GM23248 (cell line): ENCODE data around the gene AOPEP. TPM values are rescaled to one million over a fixed set of nuclear protein-coding genes. Genes with fewer than 3 reads are reported as not detected.

Experiments
- DNase-seq: peaks from one replicate; pipeline ENCODE4 v3.0.0-alpha.2; 2015
- H2AFZ ChIP-seq: fragments of 200-600 bp; sonication (generic); 2 replicates; pipeline ENCODE4 v1.6.1; 2016; ENCODE audit warnings: antibody characterized with exemption
- H3F3A ChIP-seq: fragments of 200-600 bp; sonication (generic); 2 replicates; pipeline ENCODE4 v1.6.1; 2016; ENCODE audit warnings: mild to moderate bottlenecking, antibody characterized with exemption, mixed run types; ENCODE audit not compliant: insufficient read depth
- H3K27ac ChIP-seq: fragments of 200-600 bp; sonication (generic); 2 replicates; pipeline ENCODE4 v1.5.1; 2016; ENCODE audit warnings: mild to moderate bottlenecking
- H3K27me3 ChIP-seq: fragments of 200-600 bp; sonication (generic); replicated peaks from 2 replicates; pipeline ENCODE4 v1.6.1; 2016; ENCODE audit warnings: mild to moderate bottlenecking; ENCODE audit not compliant: insufficient read depth
- H3K36me3 ChIP-seq: fragments of 200-600 bp; sonication (generic); 2 replicates; pipeline ENCODE4 v1.6.1; 2016; ENCODE audit warnings: low read depth, mild to moderate bottlenecking
- H3K4me1 ChIP-seq: fragments of 200-600 bp; sonication (generic); 2 replicates; pipeline ENCODE4 v1.6.1; 2016; ENCODE audit warnings: mild to moderate bottlenecking; ENCODE audit not compliant: insufficient read depth
- H3K4me2 ChIP-seq: fragments of 200-600 bp; sonication (generic); one replicate; pipeline ENCODE4 v1.6.1; 2016; ENCODE audit warnings: mild to moderate bottlenecking; ENCODE audit not compliant: unreplicated experiment
- H3K4me3 ChIP-seq: fragments of 200-600 bp; sonication (generic); 2 replicates; pipeline ENCODE4 v1.5.1; 2016; ENCODE audit warnings: mild to moderate bottlenecking
- H3K79me2 ChIP-seq: fragments of 200-600 bp; sonication (generic); 2 replicates; pipeline ENCODE4 v1.6.1; 2016; ENCODE audit warnings: mild to moderate bottlenecking; ENCODE audit not compliant: insufficient read depth
- H3K9ac ChIP-seq: fragments of 200-600 bp; sonication (generic); 2 replicates; pipeline ENCODE4 v1.6.1; 2016; ENCODE audit warnings: mild to moderate bottlenecking
- H3K9me2 ChIP-seq: fragments of 200-600 bp; sonication (generic); 2 replicates; pipeline ENCODE4 v1.6.1; 2016; ENCODE audit warnings: mixed run types, mild to moderate bottlenecking, moderate library complexity; ENCODE audit not compliant: insufficient read depth
- H3K9me3 ChIP-seq: fragments of 200-600 bp; sonication (generic); one replicate; pipeline ENCODE4 v1.6.1; 2017; ENCODE audit warnings: low read depth
- H4K20me1 ChIP-seq: fragments of 200-600 bp; sonication (generic); 2 replicates; pipeline ENCODE4 v1.6.0; 2016; ENCODE audit not compliant: insufficient read depth
- EZH2 ChIP-seq: fragments of 200-600 bp; sonication (generic); IDR thresholded peaks from 2 replicates; pipeline ENCODE4 v1.6.1; 2018; ENCODE audit warnings: antibody characterized with exemption, mild to moderate bottlenecking; ENCODE audit not compliant: insufficient read depth, poor library complexity, severe bottlenecking
- EZH2phosphoT487 ChIP-seq: fragments of 200-600 bp; sonication (generic); IDR thresholded peaks from 2 replicates; pipeline ENCODE4 v1.6.1; 2018; ENCODE audit warnings: antibody characterized with exemption, moderate library complexity, mild to moderate bottlenecking, low read depth; ENCODE audit not compliant: insufficient read depth
- WGBS, 2 experiments: methylation state at CpG; one replicate each; pipeline ENCODE4 v1.1.6; 2015 to 2017; ENCODE audit warnings: low lambda C conversion rate in 2 of 2, low coverage in 1 of 2; ENCODE audit errors: missing lambda C conversion rate in 2 of 2; 5-methylcytosine and 5-hydroxymethylcytosine counted together
- in situ Hi-C: fragments of 300-500 bp; cut with MboI; formaldehyde crosslinking; loops from 2 replicates; pipeline ENCODE4 v1.15.0; 2020
- polyA plus RNA-seq: library from polyadenylated mRNA; unstranded; fragments of >200 nt; fragmentation: Nextera tagmentation; extraction: Ambion mirVana; gene quantifications from 2 replicates; pipeline ENCODE4 v1.2.1, GENCODE V29; 2016
- total RNA-seq: library from RNA; depleted of rRNA; stranded (reverse); fragments of >200 nt; shearing (Covaris generic); gene quantifications from 2 replicates; pipeline ENCODE4 v1.2.3, GENCODE V29; 2014

AOPEP gene
- total and polyA plus RNA-seq, 2 experiments from 2014 or later, result 90.0 to 120 TPM

DNA sequence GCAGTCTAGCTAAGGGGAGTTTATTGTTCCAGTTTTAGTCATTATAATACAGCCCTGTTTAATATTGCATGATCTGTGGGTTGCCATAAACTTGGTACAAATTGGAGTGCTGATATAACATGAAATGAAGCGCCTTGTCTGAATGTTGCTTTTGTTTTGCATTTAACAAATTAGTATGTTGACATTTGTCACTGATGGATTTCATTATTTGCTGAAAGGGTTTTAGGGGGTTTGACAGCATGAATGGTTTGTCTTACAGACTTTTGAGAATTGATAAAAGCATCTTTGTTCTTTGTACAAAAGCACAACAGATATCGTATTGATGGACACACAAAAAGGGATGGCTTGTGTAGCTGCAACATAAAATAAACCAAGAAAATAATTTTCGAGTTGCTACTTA, 178.3 kb downstream of the AOPEP start:
- peak overlapping the region; percentile 79 for H3K27ac ChIP-seq
- H3K4me2 ChIP-seq, result peak overlapping the region; percentile 93

DNA sequence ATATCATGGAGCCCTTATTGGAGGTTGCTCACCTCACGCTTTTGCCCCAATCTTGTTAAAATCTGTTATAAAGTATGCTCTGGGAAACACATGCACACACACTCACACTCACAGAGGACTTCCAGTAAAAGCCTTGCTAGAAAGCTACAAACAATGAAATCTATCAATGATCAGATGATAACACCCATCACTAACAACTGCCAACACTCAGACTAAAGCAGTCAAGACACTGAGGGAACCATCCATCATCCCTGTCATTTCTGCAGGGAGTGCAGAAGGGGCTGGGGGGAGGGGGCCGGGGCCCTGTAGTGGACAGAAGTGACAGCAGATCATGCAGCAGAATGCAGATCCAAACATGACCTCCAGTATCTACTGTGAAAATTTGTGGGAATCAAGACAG, 179.1 kb downstream of the AOPEP start:
- in situ Hi-C loops, result no loop called here
- Histone ChIP-seq H3K27me3 (no peaks in the 10 kb centered on the region), H3F3A (peaks cover 46% of the 10 kb centered on the region), H3K9ac (no peak overlapping the region), H2AFZ (no peak overlapping the region), H3K4me2 (no peak overlapping the region), H3K36me3 (no peaks in the 10 kb centered on the region), H3K27ac (peak overlapping the region; percentile 79), H3K9me2 (no peaks in the 10 kb centered on the region), H3K4me1 (peaks cover 49% of the 10 kb centered on the region), H3K4me3 (peak overlapping the region; percentile 65; the same call in 1 of the 2 replicates), H4K20me1 (no peaks in the 10 kb centered on the region), H3K79me2 (peaks cover 38% of the 10 kb centered on the region), H3K9me3 (no peaks in the 10 kb centered on the region)
- TF ChIP-seq EZH2phosphoT487 (no peak), EZH2 (no peak)
- DNase-seq, result no peak
- 81 to 83% methylated on average over 2 of the region's 2 CpGs for WGBS, 2 experiments

More for the DNA sequence above, 178.3 kb downstream of the AOPEP start:
- peak overlapping the region; percentile 66 for H3K9ac ChIP-seq
- peak overlapping the region; percentile 65 for H3K4me3 ChIP-seq
- H3K4me1 ChIP-seq, result peaks cover 56% of the 10 kb centered on the region
- H2AFZ ChIP-seq, result no peak overlapping the region
- H3K79me2 ChIP-seq, result peaks cover 38% of the 10 kb centered on the region
- no peaks in the 10 kb centered on the region for H3K27me3 ChIP-seq
- H3K9me2 ChIP-seq, result no peaks in the 10 kb centered on the region
- no peaks in the 10 kb centered on the region for H4K20me1 ChIP-seq
- no peaks in the 10 kb centered on the region for H3K9me3 ChIP-seq
- DNase-seq, result no peak
- 81 to 94% methylated on average over 3 of the region's 3 CpGs for WGBS, 2 experiments
- no peaks in the 10 kb centered on the region for H3K36me3 ChIP-seq
- peaks cover 54% of the 10 kb centered on the region for H3F3A ChIP-seq
- TF ChIP-seq EZH2phosphoT487 (no peak), EZH2 (no peak)
- in situ Hi-C loops, result no loop called here

- Histone ChIP-seq H3K27me3 (no peaks in the 10 kb centered on the region), H3K36me3 (no peaks in the 10 kb centered on the region), H3F3A (peaks cover 42% of the 10 kb centered on the region), H3K79me2 (peaks cover 41% of the 10 kb centered on the region), H3K27ac (peak overlapping the region; percentile 79; the same call in 1 of the 2 replicates), H3K9me2 (no peaks in the 10 kb centered on the region), H3K9ac (no peak overlapping the region), H4K20me1 (no peaks in the 10 kb centered on the region), H2AFZ (no peak overlapping the region), H3K4me2 (no peak overlapping the region), H3K9me3 (no peaks in the 10 kb centered on the region), H3K4me3 (no peak overlapping the region), H3K4me1 (peaks cover 45% of the 10 kb centered on the region)
- in situ Hi-C loops, result no loop called here
- 84 to 86% methylated on average over 6 of the region's 6 CpGs for WGBS, 2 experiments
- no peak for DNase-seq
- no peak for TF ChIP-seq EZH2phosphoT487
- TF ChIP-seq EZH2, result no peak
These were observed 179.7 kb downstream of the AOPEP start for GRCh38 chr9:94906181-94906580.

GRCh38 chr9:94906713-94907112, 180.2 kb downstream of the AOPEP start:
- in situ Hi-C loops, result no loop called here
- H3K36me3 ChIP-seq, result no peaks in the 10 kb centered on the region
- no peaks in the 10 kb centered on the region for H3K9me3 ChIP-seq
- H3K27ac ChIP-seq, result no peak overlapping the region
- H3F3A ChIP-seq, result peaks cover 36% of the 10 kb centered on the region
- peaks cover 44% of the 10 kb centered on the region for H3K79me2 ChIP-seq
- H2AFZ ChIP-seq, result no peak overlapping the region
- TF ChIP-seq EZH2, result no peak
- TF ChIP-seq EZH2phosphoT487, result no peak
- DNase-seq, result no peak
- H3K9ac ChIP-seq, result no peak overlapping the region
- no peaks in the 10 kb centered on the region for H3K9me2 ChIP-seq
- no peak overlapping the region for H3K4me3 ChIP-seq
- 58 to 60% methylated on average over 3 of the region's 3 CpGs for WGBS, 2 experiments
- no peak overlapping the region for H3K4me2 ChIP-seq
- H3K27me3 ChIP-seq, result no peaks in the 10 kb centered on the region
- peaks cover 40% of the 10 kb centered on the region for H3K4me1 ChIP-seq
- H4K20me1 ChIP-seq, result no peaks in the 10 kb centered on the region

DNA sequence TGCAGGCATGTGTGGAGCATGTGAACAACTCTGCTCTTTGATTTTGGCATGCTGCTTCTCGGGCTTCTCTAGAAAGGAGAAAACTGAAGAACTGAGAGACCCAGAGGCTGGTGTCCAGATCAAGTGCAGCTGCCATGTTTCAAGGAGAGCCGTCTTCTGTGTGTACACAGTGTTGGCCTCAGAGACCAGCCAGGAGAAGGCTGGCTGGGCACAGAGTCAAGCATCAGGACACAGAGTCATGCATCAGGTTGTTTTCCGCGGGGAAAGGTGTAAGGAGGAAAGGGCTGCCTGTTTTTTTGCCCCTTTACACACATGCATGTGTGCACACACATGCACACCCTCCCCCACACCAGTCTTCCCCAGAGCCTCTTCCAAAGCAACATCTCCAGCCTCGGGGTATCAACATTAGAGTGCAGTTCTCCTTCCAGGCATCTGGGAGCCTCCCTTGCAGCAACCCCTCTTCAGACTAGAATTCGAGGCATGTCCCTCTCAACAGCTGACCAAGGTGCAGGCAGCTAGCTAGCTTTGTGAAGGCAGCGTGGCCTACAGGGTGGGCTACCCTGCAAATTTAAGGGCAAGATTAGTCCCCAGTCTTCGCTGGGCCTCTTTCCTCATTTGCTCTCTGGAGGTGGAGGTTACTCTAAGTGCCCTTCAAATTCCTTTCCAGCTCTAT, 180.9 kb downstream of the AOPEP start:
- in situ Hi-C loops, result no loop called here
- Histone ChIP-seq H3K79me2 (peaks cover 45% of the 10 kb centered on the region), H3K4me1 (peaks cover 34% of the 10 kb centered on the region), H3K9me2 (no peaks in the 10 kb centered on the region), H3K4me3 (no peak overlapping the region), H3F3A (peaks cover 31% of the 10 kb centered on the region), H3K36me3 (no peaks in the 10 kb centered on the region), H3K9me3 (no peaks in the 10 kb centered on the region), H4K20me1 (no peaks in the 10 kb centered on the region), H3K27ac (no peak overlapping the region), H3K27me3 (no peaks in the 10 kb centered on the region), H3K9ac (no peak overlapping the region), H3K4me2 (no peak overlapping the region), H2AFZ (no peak overlapping the region)
- TF ChIP-seq EZH2phosphoT487 (no peak), EZH2 (no peak)
- DNase-seq, result no peak
- WGBS, 2 experiments, result 81 to 82% methylated on average over 8 of the region's 8 CpGs
